Measurements from ENCODE around the gene SRR.
A peak's percentile ranks its signal among the peaks of the same experiment; 100 is the strongest.
"Not testable (repeated sequence)": the region's sequence is repeated elsewhere in the genome, so short reads cannot be mapped to it uniquely, and the experiment has no call there.

The SRR gene

GRCh38 chr17:2292100-2292499, 11.7 kb upstream of the SRR start:
- no peak for DNase-seq (ENCODE audit: low read depth)

GRCh38 chr17:2295575-2295974, 8.2 kb upstream of the SRR start:
- no peak for DNase-seq (ENCODE audit: low read depth)

DNA sequence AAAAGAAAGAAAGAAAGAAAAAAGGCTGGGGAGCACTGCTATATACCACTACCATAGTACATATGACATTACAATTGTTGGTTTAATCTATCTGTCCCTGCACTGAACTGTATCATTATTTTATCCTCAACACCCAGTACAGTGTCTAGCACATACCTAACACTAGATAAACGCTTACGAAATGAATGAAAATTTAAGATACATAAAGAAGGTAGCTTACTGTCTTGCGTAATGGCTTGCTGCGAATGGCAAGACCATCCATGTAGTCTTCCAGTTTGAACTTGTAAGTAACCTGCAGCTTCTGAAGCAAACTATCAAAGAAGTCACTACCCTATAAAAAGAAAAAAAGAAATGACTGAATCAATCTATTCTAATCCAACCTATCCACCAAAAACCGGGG, 6.7 kb upstream of the SRR start:
- no peak for DNase-seq (ENCODE audit: low read depth)

- DNase-seq (ENCODE audit: low read depth), result no peak
Observed at GRCh38 chr17:2299136-2299535, 4.6 kb upstream of the SRR start.

DNA sequence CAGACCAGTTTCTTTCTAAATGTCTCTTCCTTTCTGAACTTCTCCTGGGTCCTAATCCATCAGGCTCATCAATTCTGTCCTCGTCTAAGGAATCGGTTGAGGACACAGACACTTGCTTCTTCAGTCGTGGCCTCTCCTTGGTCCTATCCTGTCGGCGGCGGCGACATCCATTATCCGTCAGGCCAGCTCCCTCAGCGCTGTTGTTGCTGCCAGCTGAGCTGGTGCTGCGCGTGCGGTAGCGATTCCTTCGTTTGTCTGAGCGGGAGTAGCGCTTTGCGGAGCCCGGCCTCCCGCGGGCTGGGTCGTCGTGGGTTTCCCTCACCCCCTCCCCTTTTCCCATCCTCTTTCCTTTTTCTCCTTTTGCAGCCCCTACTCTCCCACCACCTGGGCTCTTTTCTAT, 4.0 kb upstream of the SRR start:
- DNase-seq (ENCODE audit: low read depth), result no peak

- DNase-seq (ENCODE audit: low read depth), result no peak
Observed at GRCh38 chr17:2302778-2303203, 959 bp upstream of the SRR start.

GRCh38 chr17:2304931-2305330, 1.2 kb downstream of the SRR start:
- no peak for DNase-seq (ENCODE audit: low read depth)

GRCh38 chr17:2309338-2310154, 5.8 kb downstream of the SRR start:
- no peak for DNase-seq (ENCODE audit: low read depth)

DNA sequence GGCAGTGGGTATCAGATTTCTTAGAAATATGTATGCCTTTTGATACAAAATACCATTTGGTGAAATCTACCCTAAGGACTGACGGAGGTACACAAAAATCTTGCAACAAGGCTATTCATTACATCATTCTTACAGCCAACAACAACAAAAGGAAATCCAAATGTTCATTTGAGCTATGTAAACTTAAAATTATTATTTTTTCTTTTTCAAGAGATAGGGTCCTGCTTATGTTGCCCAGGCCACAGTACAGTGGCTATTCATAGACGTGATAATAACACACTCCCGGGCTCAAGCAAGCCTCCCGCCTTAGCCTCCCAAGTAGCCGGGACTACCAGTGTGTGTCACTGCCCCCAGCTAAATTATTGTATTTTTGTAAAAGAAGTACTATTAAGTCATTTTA, 9.0 kb downstream of the SRR start:
- no peak for DNase-seq (ENCODE audit: low read depth)

GRCh38 chr17:2316916-2317205, 13.1 kb downstream of the SRR start:
- not testable (repeated sequence) for DNase-seq (ENCODE audit: low read depth)

- DNase-seq (ENCODE audit: low read depth), result no peak
Observed at GRCh38 chr17:2317796-2318195, 14.0 kb downstream of the SRR start.

DNA sequence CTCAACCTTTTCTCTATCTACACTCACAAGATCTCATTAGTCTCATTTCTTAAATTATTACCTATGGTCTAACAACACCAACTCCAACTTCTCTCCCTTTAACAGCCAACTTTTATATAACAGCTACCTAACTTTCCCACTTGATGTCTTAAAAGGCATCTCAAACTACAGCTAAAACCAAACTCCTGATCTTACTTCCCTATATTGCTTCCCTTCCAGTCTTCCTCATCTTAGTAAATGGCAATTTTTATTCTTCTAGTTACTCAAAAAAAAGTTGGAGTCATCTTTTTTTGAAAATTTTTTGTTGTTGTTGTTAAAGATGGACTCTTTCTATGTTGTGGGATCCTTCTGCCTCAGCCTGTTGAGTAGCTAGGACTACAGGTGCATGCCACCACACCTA, 15.3 kb downstream of the SRR start:
- DNase-seq (ENCODE audit: low read depth), result no peak

- no peak for DNase-seq (ENCODE audit: low read depth)
Observed at GRCh38 chr17:2321399-2321798, 17.6 kb downstream of the SRR start.

- no peak for DNase-seq (ENCODE audit: low read depth)
Observed at GRCh38 chr17:2323629-2324314, 20.0 kb downstream of the SRR start.

GRCh38 chr17:2331303-2331702, 27.6 kb downstream of the SRR start:
- no peak for DNase-seq (ENCODE audit: low read depth)

DNA sequence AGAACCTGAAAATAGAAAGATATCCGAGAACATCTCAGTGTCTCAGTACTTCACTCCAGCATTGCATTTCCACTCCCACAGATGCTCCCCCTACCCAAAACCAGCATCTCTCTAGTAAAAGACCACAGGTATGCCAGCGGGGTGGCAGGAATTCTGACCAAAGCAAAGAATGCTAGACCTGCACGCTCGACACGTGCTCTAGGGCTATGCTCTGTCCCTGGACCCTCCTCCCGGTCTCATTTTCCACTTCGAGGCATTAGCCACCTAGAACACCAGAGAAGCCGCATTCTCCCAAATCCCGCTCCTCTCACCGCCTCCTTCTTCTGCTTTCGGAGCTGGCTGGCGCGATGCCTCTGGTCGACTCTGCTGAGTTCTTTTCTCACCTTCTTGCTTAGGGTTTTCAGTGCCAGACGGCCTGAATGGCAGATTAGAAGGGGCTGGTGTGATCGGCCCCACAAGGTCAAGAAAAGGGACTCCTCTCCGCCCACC, 32.0 kb downstream of the SRR start:
- DNase-seq (ENCODE audit: low read depth), result no peak

DNA sequence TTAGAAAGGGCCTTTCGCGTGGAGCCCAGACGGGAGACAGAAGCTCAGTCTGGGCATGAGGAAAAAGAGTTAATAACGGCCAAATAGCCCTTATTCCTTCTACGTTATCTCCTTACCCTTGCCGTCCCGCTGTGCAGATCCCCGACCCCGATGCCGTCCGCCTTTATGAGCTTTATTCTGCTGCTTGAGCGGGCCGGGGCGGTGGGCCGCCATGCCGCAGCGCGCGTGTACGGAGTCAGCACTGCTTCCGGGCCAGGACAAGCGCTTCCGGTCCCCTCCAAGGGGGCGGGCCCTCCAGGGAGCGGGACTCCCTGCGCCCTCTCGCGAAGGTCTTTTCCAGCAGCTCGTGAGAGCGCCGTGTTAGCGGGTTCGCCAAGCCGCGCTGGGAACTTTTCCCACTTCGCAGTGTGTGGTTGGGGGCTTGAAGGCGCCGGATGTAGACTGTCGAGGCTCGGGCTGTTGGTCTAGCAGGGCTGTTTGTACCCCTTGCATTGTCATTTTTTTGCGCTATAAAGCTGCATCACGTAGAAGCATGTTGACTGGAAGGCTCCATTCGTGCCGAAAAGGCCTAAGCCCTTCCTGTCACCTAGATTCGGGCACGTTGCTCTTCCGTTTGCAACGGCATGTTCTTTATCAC, 32.6 kb downstream of the SRR start, which contains the start of gene TSR1:
Gene TSR1 (minus strand): TSS at position 243 of the 637 bp plus-strand sequence. CDS start 30 bp downstream, at position 213.
- DNase-seq (ENCODE audit: low read depth), result peak; percentile 81

- peak; percentile 55 for DNase-seq (ENCODE audit: low read depth)
Observed at GRCh38 chr17:2336852-2337543, 33.2 kb downstream of the SRR start, which contains the start of gene SGSM2. Gene SGSM2, plus strand, starts transcription at chr17:2337501. Its CDS starts 188 bp downstream, at chr17:2337689.

DNA sequence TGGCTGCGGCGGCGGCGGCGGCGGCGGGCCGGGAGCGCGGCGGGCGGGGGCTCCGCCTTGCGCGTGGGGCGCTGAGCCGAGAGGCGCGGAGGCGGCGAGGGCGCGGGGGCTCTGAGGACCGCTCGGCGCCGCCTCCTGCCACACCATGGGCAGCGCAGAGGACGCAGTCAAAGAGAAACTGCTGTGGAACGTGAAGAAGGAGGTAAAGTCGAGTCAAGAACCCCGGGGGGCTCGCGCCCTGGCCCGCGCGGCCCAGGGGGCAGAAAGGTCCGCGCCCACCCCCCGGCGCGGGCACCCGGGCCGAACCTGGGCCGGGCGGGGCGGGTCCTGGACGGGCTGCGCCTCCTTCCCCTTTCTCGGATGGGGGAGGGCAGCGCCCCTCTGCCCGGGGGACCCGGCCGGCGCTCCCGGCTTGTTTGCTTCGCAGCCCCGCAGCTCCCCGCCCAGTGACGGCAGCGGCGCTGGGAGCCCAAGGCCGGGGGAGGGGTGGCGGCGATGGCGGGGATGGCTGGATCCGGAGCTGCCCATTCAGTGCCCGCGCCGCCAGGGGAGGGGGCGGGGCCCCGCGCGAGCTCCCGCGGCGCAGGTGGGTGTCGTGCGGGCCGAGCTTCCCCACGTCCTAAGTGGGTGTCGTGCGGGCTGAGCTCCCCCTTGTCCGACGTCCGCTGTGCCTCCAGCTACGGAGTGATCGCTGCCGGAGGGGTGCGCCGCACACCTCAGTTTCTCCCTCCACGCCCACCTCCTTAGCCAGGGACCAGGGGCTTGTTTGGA, 34.0 kb downstream of the SRR start:
- peak; percentile 28 for DNase-seq (ENCODE audit: low read depth)

GRCh38 chr17:2338315-2338657, 34.5 kb downstream of the SRR start:
- no peak for DNase-seq (ENCODE audit: low read depth)

- DNase-seq (ENCODE audit: low read depth), result peak; percentile 30
Observed at GRCh38 chr17:2343421-2343820, 39.7 kb downstream of the SRR start.

- DNase-seq (ENCODE audit: low read depth), result no peak
Observed at GRCh38 chr17:2344528-2344927, 40.8 kb downstream of the SRR start.
